Fibroblast of lung (primary cell): ENCODE results near the gene MYH15. TPM values are rescaled to one million over a fixed set of nuclear protein-coding genes. Genes with fewer than 3 reads are reported as not detected.

Experiments
- DNase-seq, 2 donors: peaks; one replicate each; pipeline versions ENCODE4 v3.0.0 to v3.0.0-alpha.2; 2010; ENCODE audit warnings: low read depth in 2 of 2
- H2AFZ ChIP-seq: 2 replicates; pipeline ENCODE4 v1.5.1; 2012; ENCODE audit warnings: low read length, control low read depth, inconsistent platforms
- H3K27ac ChIP-seq: 2 replicates; pipeline ENCODE4 v1.5.1; 2011; ENCODE audit warnings: low read length, control low read depth; ENCODE audit not compliant: insufficient read depth
- H3K27me3 ChIP-seq: 2 replicates; pipeline ENCODE4 v1.5.1; 2011; ENCODE audit warnings: mild to moderate bottlenecking, low read length; ENCODE audit not compliant: control insufficient read depth, insufficient read depth
- H3K36me3 ChIP-seq: 2 replicates; pipeline ENCODE4 v1.5.1; 2011; ENCODE audit warnings: low read length; ENCODE audit not compliant: control insufficient read depth, insufficient read depth
- H3K4me1 ChIP-seq: 2 replicates; pipeline ENCODE4 v1.5.1; 2011; ENCODE audit warnings: low read length; ENCODE audit not compliant: control insufficient read depth, insufficient read depth; ENCODE audit errors: extremely low read depth
- H3K4me2 ChIP-seq: 2 replicates; pipeline ENCODE4 v1.5.1; 2011; ENCODE audit warnings: low read length, control low read depth; ENCODE audit not compliant: insufficient read depth; ENCODE audit errors: extremely low read depth
- H3K4me3 ChIP-seq, 4 experiments: fragments of 200-600 bp in 1 of 4; sonication (generic) in 1 of 4; replicated peaks in 1 of 4; 2 replicates each; pipeline ENCODE4 v1.5.1; 2011 to 2016; ENCODE audit warnings: low read length in 4 of 4, low read depth in 3 of 4, mild to moderate bottlenecking in 3 of 4, control low read depth in 2 of 4, inconsistent platforms in 1 of 4, mixed read lengths in 1 of 4; ENCODE audit not compliant: insufficient read depth in 1 of 4; ENCODE audit errors: control extremely low read depth in 1 of 4
- H3K79me2 ChIP-seq: 2 replicates; pipeline ENCODE4 v1.5.1; 2012; ENCODE audit warnings: mild to moderate bottlenecking, low read length, inconsistent platforms; ENCODE audit not compliant: control insufficient read depth, insufficient read depth
- H3K9ac ChIP-seq: 2 replicates; pipeline ENCODE4 v1.5.1; 2011; ENCODE audit warnings: mild to moderate bottlenecking, low read length, control low read depth; ENCODE audit not compliant: insufficient read depth
- H3K9me3 ChIP-seq: 2 replicates; pipeline ENCODE4 v1.5.1; 2012; ENCODE audit warnings: low read depth, low read length; ENCODE audit not compliant: control insufficient read depth, insufficient read depth
- H4K20me1 ChIP-seq: 2 replicates; pipeline ENCODE4 v1.5.1; 2011; ENCODE audit warnings: low read length; ENCODE audit not compliant: control insufficient read depth, insufficient read depth; ENCODE audit errors: extremely low read depth
- CTCF ChIP-seq, 2 donors: IDR thresholded peaks in 1 of 2; conservative IDR thresholded peaks in 1 of 2; 1 replicate in 1 of 2; 2 replicates in 1 of 2; pipeline ENCODE4 v1.5.1; 2011 to 2012; ENCODE audit warnings: low read length in 2 of 2, control low read depth in 1 of 2, inconsistent platforms in 1 of 2, low read depth in 1 of 2, mild to moderate bottlenecking in 1 of 2
- EZH2 ChIP-seq: IDR thresholded peaks from 2 replicates; pipeline ENCODE4 v1.5.1; 2012; ENCODE audit warnings: low read length, control low read depth, mild to moderate bottlenecking; ENCODE audit errors: missing control alignments
- polyA plus RNA-seq, 2 donors: library from polyadenylated mRNA; depleted of rRNA in 1 of 2; stranded (reverse) in 1 of 2; unstranded in 1 of 2; fragments of >200 nt; gene quantifications; 2 replicates each; pipeline ENCODE4 v1.2.1, GENCODE V29; 2011 to 2012; ENCODE audit warnings: missing spikeins in 1 of 2
- total RNA-seq: library from RNA; depleted of rRNA; stranded (reverse); fragments of >200 nt; gene quantifications from 2 replicates; pipeline ENCODE4 v1.2.1, GENCODE V29; 2014

MYH15 gene
- total and polyA plus RNA-seq, 2 donors (not counting 1 experiment from before 2014, with no cell fraction given) = 0.05 to 0.17 TPM

GRCh38 chr3:108359011-108359410 lies 151.4 kb downstream of the MYH15 start:
- Histone ChIP-seq H3K4me2 (no peak overlapping the region), H3K4me3 (no peak overlapping the region), H4K20me1 (no peaks in the 10 kb centered on the region), H3K27me3 (peaks cover 4% of the 10 kb centered on the region), H3K9me3 (no peaks in the 10 kb centered on the region), H3K27ac (no peak overlapping the region), H2AFZ (no peak overlapping the region), H3K9ac (no peak overlapping the region), H3K4me1 (no peaks in the 10 kb centered on the region), H3K79me2 (no peaks in the 10 kb centered on the region), H3K36me3 (no peaks in the 10 kb centered on the region)
- TF ChIP-seq CTCF (conservative IDR thresholded peaks at IDR 0.05 in 1 of 2, IDR thresholded peaks at IDR 0.05 in 1 of 2; ENCODE audit: low read depth in 1 of 2, low read length in 2 of 2) (no peak), EZH2 (no peak)
- DNase-seq = no peak

GRCh38 chr3:108357042-108357441 lies 153.4 kb downstream of the MYH15 start:
- no peak overlapping the region for H3K9ac ChIP-seq
- peaks cover 2% of the 10 kb centered on the region for H3K27me3 ChIP-seq
- TF ChIP-seq CTCF (conservative IDR thresholded peaks at IDR 0.05 in 1 of 2, IDR thresholded peaks at IDR 0.05 in 1 of 2; ENCODE audit: low read depth in 1 of 2, low read length in 2 of 2) = no peak
- no peak for TF ChIP-seq EZH2
- no peak for DNase-seq
- no peak overlapping the region for H2AFZ ChIP-seq
- no peaks in the 10 kb centered on the region for H3K36me3 ChIP-seq
- no peak overlapping the region for H3K4me2 ChIP-seq
- no peak overlapping the region for H3K4me3 ChIP-seq
- H3K27ac ChIP-seq = no peak overlapping the region
- H4K20me1 ChIP-seq = no peaks in the 10 kb centered on the region
- no peaks in the 10 kb centered on the region for H3K79me2 ChIP-seq
- H3K4me1 ChIP-seq = no peaks in the 10 kb centered on the region
- H3K9me3 ChIP-seq = no peaks in the 10 kb centered on the region

- no peaks in the 10 kb centered on the region for H3K27me3 ChIP-seq
- H3K4me1 ChIP-seq = no peaks in the 10 kb centered on the region
- H3K36me3 ChIP-seq = no peaks in the 10 kb centered on the region
- H3K9me3 ChIP-seq = no peaks in the 10 kb centered on the region
- DNase-seq = no peak
- H4K20me1 ChIP-seq = no peaks in the 10 kb centered on the region
- H3K9ac ChIP-seq = no peak overlapping the region
- no peak overlapping the region for H3K4me3 ChIP-seq
- no peak overlapping the region for H2AFZ ChIP-seq
- H3K4me2 ChIP-seq = no peak overlapping the region
- TF ChIP-seq CTCF (conservative IDR thresholded peaks at IDR 0.05 in 1 of 2, IDR thresholded peaks at IDR 0.05 in 1 of 2; ENCODE audit: low read depth in 1 of 2, low read length in 2 of 2) = no peak
- no peak for TF ChIP-seq EZH2
- no peaks in the 10 kb centered on the region for H3K79me2 ChIP-seq
- H3K27ac ChIP-seq = no peak overlapping the region
Measured at GRCh38 chr3:108354562-108354961, 155.8 kb downstream of the MYH15 start.
